Activated naive CD8-positive, alpha-beta T cell treated with anti-CD3 and anti-CD28 coated beads, Interleukin-2, amount 50 U/mL, for 24 hours (primary cell): ENCODE results near the gene NDUFB7.
A peak's percentile ranks its signal among the peaks of the same experiment; 100 is the strongest.

Source experiments
- ATAC-seq: fragments of 150-1000 bp; cut with Tn5 transposase; one replicate; pipeline ENCODE4 v1.10.0; 2021
- DNase-seq: peaks from one replicate; pipeline ENCODE4 v3.0.0; 2021
- H3K27ac Mint-ChIP-seq: one replicate; pipeline ENCODE4 v1.8.0; 2021; ENCODE audit warnings: mild to moderate bottlenecking, mixed read lengths
- H3K27me3 Mint-ChIP-seq: one replicate; pipeline ENCODE4 v1.8.0; 2021; ENCODE audit warnings: mixed read lengths
- H3K36me3 Mint-ChIP-seq: one replicate; pipeline ENCODE4 v1.8.0; 2021; ENCODE audit warnings: low read depth, mixed read lengths
- H3K4me1 Mint-ChIP-seq: one replicate; pipeline ENCODE4 v1.8.0; 2021; ENCODE audit warnings: mixed read lengths
- H3K4me3 Mint-ChIP-seq: one replicate; pipeline ENCODE4 v1.8.0; 2021; ENCODE audit warnings: mild to moderate bottlenecking, moderate library complexity, mixed read lengths
- H3K9me3 Mint-ChIP-seq: one replicate; pipeline ENCODE4 v1.8.0; 2021; ENCODE audit warnings: mixed read lengths

Gene NDUFB7

GRCh38 chr19:14563989-14564651, 7.7 kb downstream of the NDUFB7 start:
- Mint-ChIP-seq H3K4me1 (peaks cover 33% of the 10 kb centered on the region), H3K27me3 (no peaks in the 10 kb centered on the region), H3K4me3 (no peak overlapping the region), H3K36me3 (peaks cover 8% of the 10 kb centered on the region), H3K27ac (peak overlapping the region; percentile 78), H3K9me3 (no peaks in the 10 kb centered on the region)
- DNase-seq: peak; percentile 64
- peak; percentile 60 for ATAC-seq

GRCh38 chr19:14563590-14563926, 8.3 kb downstream of the NDUFB7 start:
- peak overlapping the region; percentile 78 for H3K27ac Mint-ChIP-seq
- ATAC-seq (no peak), DNase-seq (no peak)
- peaks cover 32% of the 10 kb centered on the region for H3K4me1 Mint-ChIP-seq
- peaks cover 8% of the 10 kb centered on the region for H3K36me3 Mint-ChIP-seq
- no peaks in the 10 kb centered on the region for H3K27me3 Mint-ChIP-seq
- no peak overlapping the region for H3K4me3 Mint-ChIP-seq
- no peaks in the 10 kb centered on the region for H3K9me3 Mint-ChIP-seq

- Mint-ChIP-seq H3K27ac (no peak overlapping the region), H3K4me1 (peaks cover 30% of the 10 kb centered on the region), H3K4me3 (no peak overlapping the region), H3K9me3 (no peaks in the 10 kb centered on the region), H3K27me3 (no peaks in the 10 kb centered on the region), H3K36me3 (peaks cover 8% of the 10 kb centered on the region)
- ATAC-seq (no peak), DNase-seq (no peak)
Measured at GRCh38 chr19:14562660-14563589, 8.9 kb downstream of the NDUFB7 start.

- Mint-ChIP-seq H3K9me3 (no peaks in the 10 kb centered on the region), H3K36me3 (peaks cover 3% of the 10 kb centered on the region), H3K27ac (no peak overlapping the region), H3K4me3 (no peak overlapping the region), H3K27me3 (no peaks in the 10 kb centered on the region), H3K4me1 (peaks cover 23% of the 10 kb centered on the region)
- DNase-seq (no peak), ATAC-seq (no peak)
Measured at GRCh38 chr19:14561847-14562351, 10.0 kb downstream of the NDUFB7 start.

- no peaks in the 10 kb centered on the region for H3K9me3 Mint-ChIP-seq
- H3K36me3 Mint-ChIP-seq: peaks cover 3% of the 10 kb centered on the region
- no peak overlapping the region for H3K27ac Mint-ChIP-seq
- DNase-seq (no peak), ATAC-seq (no peak)
- no peaks in the 10 kb centered on the region for H3K27me3 Mint-ChIP-seq
- H3K4me3 Mint-ChIP-seq: no peak overlapping the region
- H3K4me1 Mint-ChIP-seq: peaks cover 29% of the 10 kb centered on the region
Measured at GRCh38 chr19:14561249-14561648, 10.6 kb downstream of the NDUFB7 start.

- H3K4me3 Mint-ChIP-seq: no peak overlapping the region
- ATAC-seq: no peak
Measured at GRCh38 chr19:14560776-14561108, 11.1 kb downstream of the NDUFB7 start.

GRCh38 chr19:14559916-14560775, 11.7 kb downstream of the NDUFB7 start:
- Mint-ChIP-seq H3K27me3 (no peaks in the 10 kb centered on the region), H3K27ac (no peak overlapping the region), H3K9me3 (no peaks in the 10 kb centered on the region), H3K4me3 (no peak overlapping the region), H3K36me3 (peaks cover 3% of the 10 kb centered on the region), H3K4me1 (peaks cover 34% of the 10 kb centered on the region)
- ATAC-seq: no peak
- no peak for DNase-seq

More at GRCh38 chr19:14560776-14561108, 11.1 kb downstream of the NDUFB7 start:
- peaks cover 3% of the 10 kb centered on the region for H3K36me3 Mint-ChIP-seq
- H3K9me3 Mint-ChIP-seq: no peaks in the 10 kb centered on the region
- H3K27me3 Mint-ChIP-seq: no peaks in the 10 kb centered on the region
- H3K27ac Mint-ChIP-seq: no peak overlapping the region
- no peak for DNase-seq
- H3K4me1 Mint-ChIP-seq: peaks cover 34% of the 10 kb centered on the region

GRCh38 chr19:14558370-14559066, 13.3 kb downstream of the NDUFB7 start:
- Mint-ChIP-seq H3K4me3 (no peak overlapping the region), H3K9me3 (no peaks in the 10 kb centered on the region), H3K27ac (no peak overlapping the region), H3K27me3 (no peaks in the 10 kb centered on the region), H3K36me3 (no peaks in the 10 kb centered on the region), H3K4me1 (peaks cover 37% of the 10 kb centered on the region)
- no peak for ATAC-seq
- DNase-seq: no peak

GRCh38 chr19:14556662-14557188, 15.1 kb downstream of the NDUFB7 start:
- H3K4me3 Mint-ChIP-seq: no peak overlapping the region

GRCh38 chr19:14555918-14556661, 15.8 kb downstream of the NDUFB7 start:
- peaks cover 49% of the 10 kb centered on the region for H3K4me1 Mint-ChIP-seq
- ATAC-seq: no peak
- no peak overlapping the region for H3K27ac Mint-ChIP-seq
- no peak overlapping the region for H3K4me3 Mint-ChIP-seq
- no peaks in the 10 kb centered on the region for H3K36me3 Mint-ChIP-seq
- no peaks in the 10 kb centered on the region for H3K27me3 Mint-ChIP-seq
- H3K9me3 Mint-ChIP-seq: no peaks in the 10 kb centered on the region
- DNase-seq: no peak

More at GRCh38 chr19:14556662-14557188, 15.1 kb downstream of the NDUFB7 start:
- H3K27ac Mint-ChIP-seq: no peak overlapping the region
- H3K27me3 Mint-ChIP-seq: no peaks in the 10 kb centered on the region
- DNase-seq: peak; percentile 84
- H3K9me3 Mint-ChIP-seq: no peaks in the 10 kb centered on the region
- H3K36me3 Mint-ChIP-seq: no peaks in the 10 kb centered on the region
- H3K4me1 Mint-ChIP-seq: peaks cover 47% of the 10 kb centered on the region
- ATAC-seq: peak; percentile 65

GRCh38 chr19:14554382-14554812, 17.5 kb downstream of the NDUFB7 start:
- ATAC-seq (no peak), DNase-seq (no peak)
- H3K36me3 Mint-ChIP-seq: peaks cover 1% of the 10 kb centered on the region
- H3K27me3 Mint-ChIP-seq: no peaks in the 10 kb centered on the region
- H3K4me1 Mint-ChIP-seq: peaks cover 55% of the 10 kb centered on the region
- H3K27ac Mint-ChIP-seq: peak overlapping the region; percentile 12
- H3K4me3 Mint-ChIP-seq: no peak overlapping the region
- no peaks in the 10 kb centered on the region for H3K9me3 Mint-ChIP-seq

GRCh38 chr19:14553939-14554243, 18.0 kb downstream of the NDUFB7 start:
- ATAC-seq: no peak
- DNase-seq: no peak
- Mint-ChIP-seq H3K4me1 (peaks cover 55% of the 10 kb centered on the region), H3K27ac (peak overlapping the region; percentile 52), H3K36me3 (peaks cover 1% of the 10 kb centered on the region), H3K4me3 (no peak overlapping the region), H3K27me3 (no peaks in the 10 kb centered on the region), H3K9me3 (no peaks in the 10 kb centered on the region)
